ENCODE data around the gene OR10G4.

The OR10G4 gene

GRCh38 chr11:124026498-124026897 is 13.7 kb downstream of the OR10G4 start, which contains the start of gene OR10G8:
Gene OR10G8, plus strand, starts transcription at chr11:124026798. Its CDS starts 2,825 bp downstream, at chr11:124029623.
- H3K4me3 ChIP-seq (ENCODE audit: low read depth, low read length), result no peak within 1 kb of the TSS
- TF ChIP-seq, protein P1, sequence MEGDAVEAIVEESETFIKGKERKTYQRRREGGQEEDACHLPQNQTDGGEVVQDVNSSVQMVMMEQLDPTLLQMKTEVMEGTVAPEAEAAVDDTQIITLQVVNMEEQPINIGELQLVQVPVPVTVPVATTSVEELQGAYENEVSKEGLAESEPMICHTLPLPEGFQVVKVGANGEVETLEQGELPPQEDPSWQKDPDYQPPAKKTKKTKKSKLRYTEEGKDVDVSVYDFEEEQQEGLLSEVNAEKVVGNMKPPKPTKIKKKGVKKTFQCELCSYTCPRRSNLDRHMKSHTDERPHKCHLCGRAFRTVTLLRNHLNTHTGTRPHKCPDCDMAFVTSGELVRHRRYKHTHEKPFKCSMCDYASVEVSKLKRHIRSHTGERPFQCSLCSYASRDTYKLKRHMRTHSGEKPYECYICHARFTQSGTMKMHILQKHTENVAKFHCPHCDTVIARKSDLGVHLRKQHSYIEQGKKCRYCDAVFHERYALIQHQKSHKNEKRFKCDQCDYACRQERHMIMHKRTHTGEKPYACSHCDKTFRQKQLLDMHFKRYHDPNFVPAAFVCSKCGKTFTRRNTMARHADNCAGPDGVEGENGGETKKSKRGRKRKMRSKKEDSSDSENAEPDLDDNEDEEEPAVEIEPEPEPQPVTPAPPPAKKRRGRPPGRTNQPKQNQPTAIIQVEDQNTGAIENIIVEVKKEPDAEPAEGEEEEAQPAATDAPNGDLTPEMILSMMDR (IDR thresholded peaks at IDR 0.05; ENCODE audit: borderline replicate concordance, insufficient read depth, low read depth, low read length), result no peak

DNA sequence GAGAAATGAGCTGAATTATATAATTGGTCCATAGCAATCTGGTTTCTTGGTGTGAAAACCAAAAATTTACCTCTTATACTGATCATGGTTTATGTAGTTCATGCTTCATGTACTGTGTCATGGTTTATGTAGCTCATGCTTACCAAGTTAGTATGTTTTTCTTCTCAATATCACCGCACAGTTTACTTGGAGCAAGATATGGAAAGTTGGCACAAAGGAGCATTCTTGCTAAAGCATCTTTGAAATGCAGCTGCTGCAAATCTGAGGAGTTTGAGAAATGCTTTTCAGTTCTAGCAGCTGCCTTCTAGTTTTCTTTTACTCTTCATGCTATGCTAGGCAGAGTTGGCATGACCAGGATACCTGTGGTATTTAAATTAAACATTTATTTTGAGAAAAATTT is 23.9 kb downstream of the OR10G4 start:
- TF ChIP-seq, protein P1 (IDR thresholded peaks at IDR 0.05; ENCODE audit: borderline replicate concordance, insufficient read depth, low read depth, low read length), result no peak

DNA sequence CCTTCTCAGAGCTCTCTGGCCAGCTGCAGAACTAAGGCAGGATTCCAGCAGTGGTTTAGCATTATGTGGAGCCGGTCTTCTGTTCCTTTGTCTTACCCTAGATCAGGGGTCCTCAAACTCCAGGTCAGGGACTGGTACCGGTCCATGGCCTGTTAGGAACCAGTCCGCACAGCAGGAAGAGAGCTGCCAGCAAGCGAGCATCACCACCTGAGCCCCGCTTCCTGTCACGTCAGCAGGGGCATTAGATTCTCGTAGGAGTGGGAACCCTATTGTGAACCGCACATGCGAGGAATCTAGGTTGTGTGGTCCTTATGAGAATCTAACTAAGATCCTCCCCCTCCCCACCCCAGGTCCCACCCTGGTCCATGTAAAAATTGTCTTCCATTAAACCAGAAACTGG is 26.8 kb downstream of the OR10G4 start:
- no peak overlapping the region for H3K4me3 ChIP-seq (ENCODE audit: low read depth, low read length)
- TF ChIP-seq, protein P1 (IDR thresholded peaks at IDR 0.05; ENCODE audit: borderline replicate concordance, insufficient read depth, low read depth, low read length), result no peak

More for the DNA sequence above, 23.9 kb downstream of the OR10G4 start:
- no peak overlapping the region for H3K4me3 ChIP-seq (ENCODE audit: low read depth, low read length)

- H3K4me3 ChIP-seq (ENCODE audit: low read depth, low read length), result no peak within 1 kb of the TSS
- TF ChIP-seq, protein P1 (IDR thresholded peaks at IDR 0.05; ENCODE audit: borderline replicate concordance, insufficient read depth, low read depth, low read length), result no peak
Observed at GRCh38 chr11:124041254-124041653, 28.5 kb downstream of the OR10G4 start, which contains the start of gene OR10G7. Gene OR10G7, minus strand, starts transcription at chr11:124041325. Its CDS starts 2,324 bp downstream, at chr11:124039001.

GRCh38 chr11:124043420-124043819 is 30.6 kb downstream of the OR10G4 start:
- TF ChIP-seq, protein P1 (IDR thresholded peaks at IDR 0.05; ENCODE audit: borderline replicate concordance, insufficient read depth, low read depth, low read length), result no peak
- H3K4me3 ChIP-seq (ENCODE audit: low read depth, low read length), result no peak overlapping the region

DNA sequence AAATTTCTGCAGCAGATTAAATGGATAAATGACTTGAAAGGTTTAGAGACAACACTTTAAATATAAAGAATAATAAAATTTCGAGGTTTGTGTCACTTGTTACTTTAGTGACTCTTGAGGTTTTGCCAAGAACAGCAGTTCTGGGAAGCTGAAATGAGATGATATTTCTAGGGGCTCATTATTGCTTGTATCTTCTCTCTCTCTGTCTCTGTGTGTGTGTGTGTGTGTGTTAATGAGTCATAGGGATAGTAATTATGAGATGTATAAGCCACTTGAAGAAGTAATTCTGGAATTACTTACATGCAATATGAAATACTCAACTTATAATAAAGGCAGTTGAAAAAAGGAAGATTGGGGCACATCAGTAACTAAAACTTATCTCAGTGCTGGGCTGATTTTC is 38.0 kb downstream of the OR10G4 start:
- no peak overlapping the region for H3K4me3 ChIP-seq (ENCODE audit: low read depth, low read length)
- TF ChIP-seq, protein P1 (IDR thresholded peaks at IDR 0.05; ENCODE audit: borderline replicate concordance, insufficient read depth, low read depth, low read length), result no peak

- no peak overlapping the region for H3K4me3 ChIP-seq (ENCODE audit: low read depth, low read length)
- TF ChIP-seq, protein P1 (IDR thresholded peaks at IDR 0.05; ENCODE audit: borderline replicate concordance, insufficient read depth, low read depth, low read length), result no peak
Observed at GRCh38 chr11:124052966-124053365, 40.2 kb downstream of the OR10G4 start.

Data from GM12875 (cell line).